Cardiac fibroblast (primary cell): Measurements from ENCODE around the gene SMYD3.
A peak's percentile ranks its signal among the peaks of the same experiment; 100 is the strongest.

Source experiments
- DNase-seq, 2 donors: peaks; one replicate each; pipeline versions ENCODE4 v3.0.0 to v3.0.0-alpha.2; 2010; ENCODE audit warnings: low read depth in 2 of 2
- H3K4me3 ChIP-seq, 2 donors: replicated peaks in 1 of 2; 1 replicate in 1 of 2; 2 replicates in 1 of 2; pipeline ENCODE4 v1.5.1; 2011; ENCODE audit warnings: low read depth in 2 of 2, low read length in 2 of 2, mild to moderate bottlenecking in 2 of 2, moderate library complexity in 1 of 2
- TF ChIP-seq, protein P1 (sequence below): IDR thresholded peaks from one replicate; pipeline ENCODE4 v1.5.1; 2011; ENCODE audit warnings: low read depth, mild to moderate bottlenecking, low read length, inconsistent platforms

The SMYD3 gene

DNA sequence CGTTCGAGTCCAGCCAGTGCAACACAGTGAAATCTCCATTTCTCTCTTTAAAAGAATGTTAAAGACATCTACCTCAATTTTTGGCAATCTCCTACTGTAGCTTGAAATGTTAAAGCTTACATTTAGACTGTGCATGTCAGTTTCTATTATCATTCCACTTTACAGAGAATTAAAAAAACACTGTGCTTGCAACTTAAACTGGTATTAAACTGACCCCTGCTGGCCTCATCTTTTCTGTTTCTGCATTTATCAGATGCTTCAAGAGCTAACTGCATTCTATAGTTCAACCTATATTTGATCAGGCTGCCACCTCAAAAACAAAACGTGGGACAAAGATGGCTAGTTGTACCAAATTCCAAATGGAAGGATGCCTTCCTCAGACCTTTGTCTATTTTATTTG, 226.5 kb downstream of the SMYD3 start:
- peak; percentile 61 to 62 for DNase-seq
- TF ChIP-seq, protein P1, sequence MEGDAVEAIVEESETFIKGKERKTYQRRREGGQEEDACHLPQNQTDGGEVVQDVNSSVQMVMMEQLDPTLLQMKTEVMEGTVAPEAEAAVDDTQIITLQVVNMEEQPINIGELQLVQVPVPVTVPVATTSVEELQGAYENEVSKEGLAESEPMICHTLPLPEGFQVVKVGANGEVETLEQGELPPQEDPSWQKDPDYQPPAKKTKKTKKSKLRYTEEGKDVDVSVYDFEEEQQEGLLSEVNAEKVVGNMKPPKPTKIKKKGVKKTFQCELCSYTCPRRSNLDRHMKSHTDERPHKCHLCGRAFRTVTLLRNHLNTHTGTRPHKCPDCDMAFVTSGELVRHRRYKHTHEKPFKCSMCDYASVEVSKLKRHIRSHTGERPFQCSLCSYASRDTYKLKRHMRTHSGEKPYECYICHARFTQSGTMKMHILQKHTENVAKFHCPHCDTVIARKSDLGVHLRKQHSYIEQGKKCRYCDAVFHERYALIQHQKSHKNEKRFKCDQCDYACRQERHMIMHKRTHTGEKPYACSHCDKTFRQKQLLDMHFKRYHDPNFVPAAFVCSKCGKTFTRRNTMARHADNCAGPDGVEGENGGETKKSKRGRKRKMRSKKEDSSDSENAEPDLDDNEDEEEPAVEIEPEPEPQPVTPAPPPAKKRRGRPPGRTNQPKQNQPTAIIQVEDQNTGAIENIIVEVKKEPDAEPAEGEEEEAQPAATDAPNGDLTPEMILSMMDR = peak; percentile 14

DNA sequence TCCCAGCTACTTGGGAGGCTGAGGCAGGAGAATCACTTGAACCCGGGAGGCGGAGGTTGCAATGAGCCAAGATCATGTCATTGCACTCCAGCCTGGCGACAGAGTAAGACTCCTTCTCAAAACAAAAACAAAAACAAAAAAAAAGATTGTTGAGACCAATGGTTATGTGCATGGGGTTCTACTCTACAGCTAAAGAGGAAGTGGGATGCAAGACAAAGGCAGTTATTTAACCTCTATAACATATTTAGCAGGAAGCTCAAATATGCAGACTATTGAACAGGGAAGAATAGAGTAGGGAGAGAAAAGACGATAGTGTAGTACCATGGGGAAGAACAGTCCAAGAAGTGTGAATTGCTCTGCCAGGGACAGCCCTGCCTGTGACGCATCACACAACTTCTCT, 227.7 kb downstream of the SMYD3 start:
- TF ChIP-seq, protein P1 = no peak
- DNase-seq = no peak
- no peak overlapping the region for H3K4me3 ChIP-seq

More for the DNA sequence above, 226.5 kb downstream of the SMYD3 start:
- no peak overlapping the region for H3K4me3 ChIP-seq

DNA sequence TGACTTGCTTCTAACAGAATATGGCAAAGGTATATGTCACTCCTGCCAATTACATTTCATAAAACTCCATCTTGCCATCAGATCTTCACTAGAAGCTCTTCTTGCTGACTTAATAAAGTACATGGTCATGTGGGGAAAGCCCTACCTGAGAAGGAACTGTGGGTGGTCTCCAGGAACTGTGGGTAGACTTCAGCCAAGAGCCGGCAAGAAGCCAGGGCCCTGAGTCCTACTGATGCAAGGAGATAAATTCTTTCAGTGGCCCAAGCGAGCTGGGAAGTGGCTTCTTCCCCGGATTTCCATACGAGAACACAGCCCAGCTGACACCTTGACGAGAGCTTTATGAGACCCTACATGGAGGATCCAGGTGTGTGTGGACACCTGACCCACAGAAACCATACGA, 228.7 kb downstream of the SMYD3 start:
- no peak overlapping the region for H3K4me3 ChIP-seq
- no peak for DNase-seq
- TF ChIP-seq, protein P1 = no peak

DNA sequence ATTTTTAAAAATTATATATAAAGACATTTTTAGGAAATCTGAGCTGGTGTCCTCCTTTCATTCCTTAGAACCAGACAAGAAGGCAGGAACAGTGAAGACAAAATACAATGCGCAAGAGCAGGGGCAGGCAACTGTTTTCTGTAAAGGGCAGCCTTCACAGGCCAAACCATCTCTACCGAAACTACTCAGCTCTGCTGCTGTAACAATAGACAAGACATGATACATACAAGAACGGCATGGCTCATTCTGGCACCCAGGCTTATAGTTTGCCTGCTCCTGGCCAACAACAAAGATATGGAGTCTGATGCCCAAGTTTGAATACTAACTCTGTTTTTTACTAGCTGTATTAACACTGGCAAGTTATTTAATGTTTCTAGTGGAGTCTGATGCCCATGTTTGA, 232.0 kb downstream of the SMYD3 start:
- TF ChIP-seq, protein P1 = no peak
- DNase-seq = no peak
- H3K4me3 ChIP-seq = no peak overlapping the region

DNA sequence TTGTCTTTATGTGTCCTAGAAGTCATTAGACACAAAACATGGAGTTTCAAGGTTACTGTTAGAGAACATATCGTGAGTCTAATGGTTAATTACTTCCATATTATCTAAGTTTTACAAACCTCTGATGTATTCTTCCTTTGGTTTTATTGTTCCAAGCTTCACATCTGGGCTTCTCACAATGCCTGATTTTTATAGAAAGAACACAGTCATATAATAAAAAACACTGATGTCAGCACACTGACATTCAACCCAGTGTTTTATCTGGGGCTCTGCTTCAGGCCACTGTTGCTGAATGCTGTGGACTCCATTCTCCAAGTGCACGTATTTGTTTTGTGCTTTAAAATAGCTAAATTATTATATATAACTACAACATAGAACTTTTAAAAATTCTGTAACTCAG, 232.9 kb downstream of the SMYD3 start:
- no peak for DNase-seq
- H3K4me3 ChIP-seq = no peak overlapping the region
- TF ChIP-seq, protein P1 = no peak

DNA sequence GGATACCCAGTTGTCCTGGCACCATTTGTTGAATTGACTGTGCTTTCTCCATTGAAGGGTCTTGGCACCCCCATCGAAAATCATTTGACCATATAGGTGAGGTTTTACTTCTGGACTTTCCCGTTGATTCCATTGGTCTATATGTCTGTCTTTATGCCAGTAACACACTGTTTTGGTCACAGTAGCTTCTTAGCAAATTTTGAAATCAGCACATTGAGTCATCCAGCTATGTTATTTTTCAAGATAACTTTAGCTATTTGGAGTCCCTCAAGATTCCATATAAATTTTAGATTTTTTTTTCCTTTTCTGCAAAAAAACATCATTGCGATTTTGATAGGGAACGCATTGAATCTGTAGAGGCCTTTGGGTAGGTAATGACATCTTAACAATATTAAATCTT, 235.6 kb downstream of the SMYD3 start:
- TF ChIP-seq, protein P1 = no peak
- H3K4me3 ChIP-seq = no peak overlapping the region
- peak; percentile 51 to 65 for DNase-seq

DNA sequence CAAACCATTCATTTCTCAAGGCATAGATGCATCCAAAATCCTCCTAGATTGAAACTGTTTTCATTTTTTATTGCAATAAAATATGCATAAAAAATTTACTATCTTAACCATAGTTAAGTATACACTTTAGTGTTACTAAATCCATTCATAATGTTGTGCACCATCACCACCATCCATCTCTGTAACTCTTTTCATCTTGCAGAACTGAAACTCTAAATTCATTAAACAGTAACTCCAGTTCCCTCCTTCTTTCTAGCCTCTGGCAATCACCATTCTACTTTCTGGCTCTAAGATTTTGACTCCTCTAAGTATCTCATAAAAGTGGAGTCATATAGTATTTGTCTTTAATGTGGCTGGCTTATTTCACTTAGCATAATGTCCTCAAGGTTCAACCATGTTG, 236.8 kb downstream of the SMYD3 start:
- TF ChIP-seq, protein P1 = no peak
- no peak for DNase-seq
- H3K4me3 ChIP-seq = no peak overlapping the region
